Measurements from ENCODE around the gene ARMS2.

The ARMS2 gene

GRCh38 chr10:122464250-122464510 is 9.7 kb downstream of the ARMS2 start:
- no peak overlapping the region for H3K9ac ChIP-seq (ENCODE audit: low read length)
- no peaks in the 10 kb centered on the region for H3K9me3 ChIP-seq (ENCODE audit: insufficient read depth, low read length)
- H3K36me3 ChIP-seq (replicated peaks; ENCODE audit: low read depth, low read length) = no peaks in the 10 kb centered on the region
- H3K4me1 ChIP-seq (ENCODE audit: low read length) = no peaks in the 10 kb centered on the region
- no peaks in the 10 kb centered on the region for H4K20me1 ChIP-seq (ENCODE audit: insufficient read depth, low read length)
- peaks cover 11% of the 10 kb centered on the region; the same call in 1 of the 2 replicates for H3K27me3 ChIP-seq (ENCODE audit: low read depth, low read length)
- H3K79me2 ChIP-seq (ENCODE audit: low read length) = no peaks in the 10 kb centered on the region
- no peak for TF ChIP-seq CTCF (IDR thresholded peaks at IDR 0.05; ENCODE audit: low read depth, low read length)
- no peak for TF ChIP-seq EZH2phosphoT487 (IDR thresholded peaks at IDR 0.05; ENCODE audit: low read depth)
- H3K4me3 ChIP-seq (ENCODE audit: low read length) = no peak overlapping the region
- H3K27ac ChIP-seq (ENCODE audit: low read length) = no peak overlapping the region
- no peak overlapping the region for H3K4me2 ChIP-seq (ENCODE audit: low read length)
- H2AFZ ChIP-seq (ENCODE audit: low read depth, low read length) = no peak overlapping the region

- no peaks in the 10 kb centered on the region for H4K20me1 ChIP-seq (ENCODE audit: insufficient read depth, low read length)
- H3K79me2 ChIP-seq (ENCODE audit: low read length) = no peaks in the 10 kb centered on the region
- peaks cover 11% of the 10 kb centered on the region; the same call in 1 of the 2 replicates for H3K27me3 ChIP-seq (ENCODE audit: low read depth, low read length)
- H3K9ac ChIP-seq (ENCODE audit: low read length) = no peak overlapping the region
- H3K9me3 ChIP-seq (ENCODE audit: insufficient read depth, low read length) = no peaks in the 10 kb centered on the region
- no peak overlapping the region for H2AFZ ChIP-seq (ENCODE audit: low read depth, low read length)
- no peaks in the 10 kb centered on the region for H3K4me1 ChIP-seq (ENCODE audit: low read length)
- no peak for TF ChIP-seq EZH2phosphoT487 (IDR thresholded peaks at IDR 0.05; ENCODE audit: low read depth)
- no peak for TF ChIP-seq CTCF (IDR thresholded peaks at IDR 0.05; ENCODE audit: low read depth, low read length)
- H3K27ac ChIP-seq (ENCODE audit: low read length) = no peak overlapping the region
- H3K4me2 ChIP-seq (ENCODE audit: low read length) = no peak overlapping the region
- no peak overlapping the region for H3K4me3 ChIP-seq (ENCODE audit: low read length)
- no peaks in the 10 kb centered on the region for H3K36me3 ChIP-seq (replicated peaks; ENCODE audit: low read depth, low read length)
These were observed 10.1 kb downstream of the ARMS2 start for GRCh38 chr10:122464586-122464985.

- Histone ChIP-seq H3K36me3 (replicated peaks; ENCODE audit: low read depth, low read length) (no peaks in the 10 kb centered on the region), H3K4me2 (ENCODE audit: low read length) (no peak overlapping the region), H4K20me1 (ENCODE audit: insufficient read depth, low read length) (no peaks in the 10 kb centered on the region), H3K9ac (ENCODE audit: low read length) (no peak overlapping the region), H2AFZ (ENCODE audit: low read depth, low read length) (no peak overlapping the region), H3K27me3 (ENCODE audit: low read depth, low read length) (peaks cover 11% of the 10 kb centered on the region; the same call in 1 of the 2 replicates), H3K27ac (ENCODE audit: low read length) (no peak overlapping the region), H3K79me2 (ENCODE audit: low read length) (no peaks in the 10 kb centered on the region), H3K4me3 (ENCODE audit: low read length) (no peak overlapping the region), H3K4me1 (ENCODE audit: low read length) (no peaks in the 10 kb centered on the region), H3K9me3 (ENCODE audit: insufficient read depth, low read length) (no peaks in the 10 kb centered on the region)
- TF ChIP-seq CTCF (IDR thresholded peaks at IDR 0.05; ENCODE audit: low read depth, low read length) (no peak), EZH2phosphoT487 (IDR thresholded peaks at IDR 0.05; ENCODE audit: low read depth) (no peak)
These were observed 11.1 kb downstream of the ARMS2 start for GRCh38 chr10:122465401-122466040.

- no peak for TF ChIP-seq CTCF (IDR thresholded peaks at IDR 0.05; ENCODE audit: low read depth, low read length)
- TF ChIP-seq EZH2phosphoT487 (IDR thresholded peaks at IDR 0.05; ENCODE audit: low read depth) = no peak
- Histone ChIP-seq H3K27me3 (ENCODE audit: low read depth, low read length) (peaks cover 11% of the 10 kb centered on the region; the same call in 1 of the 2 replicates), H3K36me3 (replicated peaks; ENCODE audit: low read depth, low read length) (no peaks in the 10 kb centered on the region), H4K20me1 (ENCODE audit: insufficient read depth, low read length) (no peaks in the 10 kb centered on the region), H2AFZ (ENCODE audit: low read depth, low read length) (no peak overlapping the region), H3K9ac (ENCODE audit: low read length) (no peak overlapping the region), H3K4me3 (ENCODE audit: low read length) (no peak overlapping the region), H3K4me1 (ENCODE audit: low read length) (no peaks in the 10 kb centered on the region), H3K9me3 (ENCODE audit: insufficient read depth, low read length) (no peaks in the 10 kb centered on the region), H3K27ac (ENCODE audit: low read length) (no peak overlapping the region), H3K79me2 (ENCODE audit: low read length) (no peaks in the 10 kb centered on the region), H3K4me2 (ENCODE audit: low read length) (no peak overlapping the region)
These were observed 12.5 kb downstream of the ARMS2 start for GRCh38 chr10:122466951-122467381.

Data from OCI-LY3 (cell line).